NCI-H1092 (cell line): ENCODE measurements around the gene MICAL3.
"Not testable (repeated sequence)": the region's sequence is repeated elsewhere in the genome, so short reads cannot be mapped to it uniquely, and the experiment has no call there.

Experiments
- DNase-seq: peaks from one replicate; lab custom pipeline; 2025; lab: John Stamatoyannopoulos, UW

Gene MICAL3

DNA sequence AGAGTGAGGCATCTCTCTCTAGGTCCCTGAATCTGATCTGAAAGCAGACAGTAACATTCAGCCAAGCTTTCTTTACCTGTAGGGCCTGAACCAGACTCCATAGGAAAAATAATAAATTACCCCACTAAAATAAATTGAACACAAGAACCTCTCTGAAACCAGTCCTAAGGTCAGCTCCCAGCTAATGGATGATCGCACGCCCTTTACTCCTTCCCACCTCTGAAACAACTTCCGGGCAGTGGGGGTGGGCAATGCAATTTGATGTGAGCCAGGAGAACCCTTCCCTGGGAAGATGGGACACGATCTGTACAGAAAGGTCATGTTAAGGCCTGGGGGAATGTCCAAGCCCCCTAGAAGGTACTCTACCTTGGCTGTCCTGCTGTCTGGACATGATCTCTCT is 71.2 kb downstream of the MICAL3 start:
- no peak for DNase-seq

DNA sequence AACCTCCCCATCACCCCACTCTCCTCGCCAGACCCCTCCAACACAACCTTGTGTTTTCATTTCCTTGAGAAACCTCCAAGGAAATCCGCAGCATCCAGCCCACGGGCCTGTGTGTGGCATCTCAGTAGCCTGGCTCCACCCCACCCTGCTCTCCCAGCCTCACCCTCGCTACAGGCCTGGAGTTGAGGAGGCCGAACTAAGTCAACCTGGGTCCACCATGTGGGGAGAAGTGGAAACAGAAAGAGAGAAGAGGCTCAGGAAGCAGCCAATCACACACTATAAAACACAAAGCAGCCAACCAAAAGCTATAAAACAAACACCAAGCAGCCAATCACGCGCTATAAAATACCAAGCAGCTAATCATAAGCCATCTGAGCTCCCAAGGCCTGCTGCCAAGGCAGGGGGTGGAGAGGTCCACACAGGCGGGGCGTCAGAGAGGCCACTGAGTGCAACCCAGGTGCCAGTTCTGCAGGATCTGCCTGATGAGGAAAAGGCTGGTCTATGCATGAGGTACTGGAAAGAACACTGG is 72.0 kb downstream of the MICAL3 start:
- DNase-seq, result no peak

DNA sequence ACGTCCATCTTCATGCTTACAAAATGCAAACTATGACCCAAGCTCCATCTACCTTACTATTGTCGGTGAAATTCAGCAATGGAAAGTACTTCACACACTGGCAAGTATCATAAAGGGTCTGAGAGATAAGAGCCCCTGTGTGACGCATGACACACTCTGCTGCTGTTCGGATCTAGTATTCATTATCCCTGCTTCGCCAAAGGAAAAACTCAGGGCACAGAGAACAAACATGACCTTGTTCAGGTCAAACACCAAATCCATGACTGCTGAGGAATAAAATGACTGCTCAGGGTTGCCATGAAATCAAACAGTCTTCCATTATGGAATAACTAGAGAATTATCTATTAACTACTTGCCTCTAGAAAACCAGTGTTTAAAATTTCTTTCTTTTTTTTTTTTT is 73.0 kb downstream of the MICAL3 start:
- no peak for DNase-seq

GRCh38 chr22:17950651-17951214 is 73.6 kb downstream of the MICAL3 start:
- DNase-seq, result no peak

GRCh38 chr22:17949642-17950473 is 74.5 kb downstream of the MICAL3 start:
- DNase-seq, result no peak

DNA sequence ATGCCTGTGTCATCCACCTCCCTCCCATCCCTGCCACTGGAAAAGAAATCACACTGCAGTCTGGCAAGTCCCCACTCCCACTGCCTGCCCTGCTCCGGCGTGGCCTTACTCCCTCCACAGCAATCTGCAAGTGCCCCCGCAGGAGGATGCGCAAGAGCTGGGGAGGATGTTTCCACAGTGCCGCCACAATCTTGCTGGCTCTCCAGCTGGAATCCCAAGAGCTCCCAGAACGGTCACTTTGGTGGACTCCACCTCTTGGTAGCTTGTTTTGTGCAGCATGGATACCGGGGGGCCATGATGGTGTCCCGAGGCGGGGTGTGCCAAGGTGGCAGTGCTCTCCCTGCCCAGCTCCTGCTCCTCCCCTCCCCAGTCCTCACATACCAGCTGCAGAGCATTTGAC is 76.3 kb downstream of the MICAL3 start:
- no peak for DNase-seq

DNA sequence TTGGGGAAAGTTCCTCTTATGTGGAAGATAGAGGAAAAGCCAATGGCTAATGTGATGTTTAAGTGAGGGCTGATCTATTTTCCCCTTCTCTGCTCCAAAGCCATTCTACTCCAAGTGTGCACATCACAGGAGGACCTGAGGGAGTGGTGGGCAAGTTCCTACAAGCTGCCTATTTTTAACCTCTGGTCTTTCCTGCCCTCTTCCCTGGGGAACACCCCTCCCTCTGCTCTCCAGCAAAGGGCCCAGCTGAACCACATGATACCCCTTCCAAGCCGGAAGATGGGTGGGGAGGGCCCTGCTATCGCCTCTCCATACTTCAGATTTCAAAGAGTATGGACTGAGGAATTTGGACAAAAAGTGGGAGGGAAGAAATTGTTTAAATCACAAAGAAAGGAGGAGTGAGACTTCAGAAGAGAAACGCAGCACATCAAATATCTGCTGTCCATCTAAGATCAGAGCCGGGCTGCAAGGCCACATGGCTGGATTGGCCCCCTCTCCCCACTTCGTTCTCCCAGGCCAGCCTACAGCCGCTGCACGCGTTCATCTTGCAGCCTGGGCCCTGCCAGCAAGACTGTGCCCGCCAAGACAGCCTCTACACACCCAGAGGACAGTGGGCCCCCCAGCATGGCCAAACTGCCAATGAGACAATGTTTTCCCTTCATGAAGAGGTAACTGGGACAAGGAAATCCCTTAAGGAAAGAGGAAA is 77.5 kb downstream of the MICAL3 start:
- DNase-seq, result no peak

DNA sequence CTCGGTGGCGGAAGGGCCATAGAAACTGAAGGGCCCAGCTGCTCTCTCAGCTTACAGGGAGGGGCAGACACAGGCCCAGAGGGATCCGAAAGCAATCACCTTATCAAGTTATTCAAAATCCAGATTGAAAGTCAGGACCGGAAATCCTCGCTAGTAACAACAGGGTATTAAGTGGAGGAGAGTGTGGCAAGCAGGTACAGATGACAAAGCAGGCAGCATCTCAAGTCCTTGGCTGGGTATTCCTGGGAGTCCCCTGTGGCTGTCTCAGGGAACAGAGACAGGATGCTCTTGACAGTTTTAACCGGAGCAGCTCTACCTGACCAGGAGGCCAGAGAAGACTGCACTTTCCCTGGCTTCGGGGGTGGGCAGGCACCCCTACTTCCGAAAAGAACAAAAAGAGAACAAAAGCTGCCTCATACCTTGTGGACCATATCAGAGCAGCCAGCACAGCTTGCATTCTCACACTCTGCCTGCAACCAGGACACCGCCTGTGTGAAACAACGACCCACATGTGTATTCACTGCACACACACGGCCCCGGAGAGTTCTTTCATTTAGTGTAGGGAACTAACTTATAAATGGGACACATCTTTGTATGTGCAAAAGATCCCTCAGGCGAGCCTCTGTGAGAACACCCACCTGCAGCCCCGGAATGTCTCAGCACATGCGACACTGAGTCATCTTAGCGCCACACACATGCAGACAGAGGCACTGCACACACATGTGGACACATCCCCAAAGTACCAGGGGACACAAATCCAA is 78.3 kb downstream of the MICAL3 start:
- no peak for DNase-seq

- no peak for DNase-seq
Measured at GRCh38 chr22:17945156-17945887, 79.0 kb downstream of the MICAL3 start.

DNA sequence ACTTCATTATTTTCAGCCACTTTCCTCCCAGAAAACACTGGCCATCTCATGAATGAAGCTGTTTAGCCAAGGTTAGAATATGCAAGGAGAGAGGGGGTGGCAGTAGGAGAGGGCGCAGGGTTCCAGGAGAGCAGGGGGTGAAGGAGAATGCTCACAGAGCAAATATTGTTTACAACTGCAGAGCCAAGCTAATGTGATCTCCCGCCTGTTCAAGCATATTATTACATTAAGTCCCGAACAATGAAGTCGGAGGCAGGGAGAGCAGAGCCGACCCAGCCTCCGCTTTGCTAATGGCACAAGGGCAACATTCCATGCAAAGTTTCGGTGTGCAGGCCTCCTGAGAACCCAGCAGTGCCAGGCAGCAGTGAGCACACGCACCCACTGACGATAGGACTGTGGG is 80.1 kb downstream of the MICAL3 start:
- no peak for DNase-seq

DNA sequence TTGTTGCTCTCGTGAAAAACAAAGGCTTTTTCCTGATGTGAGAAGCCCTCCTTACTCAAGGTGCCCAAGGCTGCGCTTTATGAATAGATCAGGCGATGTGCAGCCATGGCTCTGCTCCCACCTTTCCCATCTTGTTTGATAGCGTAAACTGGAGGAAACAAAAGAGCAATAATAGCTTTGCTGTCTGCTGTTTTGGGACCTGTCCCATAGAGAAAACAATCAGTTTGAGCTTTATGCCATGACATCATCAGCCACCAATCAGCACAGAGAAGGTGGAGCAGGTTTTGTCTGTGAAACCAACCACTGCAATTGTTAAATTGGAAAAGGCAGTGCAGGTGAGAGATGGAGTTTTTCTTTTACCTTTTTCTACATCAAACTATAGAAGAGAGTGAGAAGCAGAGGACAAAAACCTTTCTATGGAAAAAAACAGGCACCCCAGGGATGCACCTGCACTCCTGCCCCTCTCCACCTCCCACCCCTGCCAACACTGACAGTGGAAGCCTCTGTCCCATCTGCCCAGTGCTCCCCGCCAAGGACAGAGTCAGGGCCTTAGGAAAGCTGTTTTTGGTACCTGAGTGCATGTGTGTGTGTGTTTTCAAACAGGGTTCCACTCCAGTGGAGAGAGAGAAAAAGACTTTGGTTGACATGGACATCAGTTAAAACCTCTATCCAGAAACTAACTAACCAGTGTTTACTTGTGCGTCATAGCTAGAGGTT is 80.7 kb downstream of the MICAL3 start:
- DNase-seq, result no peak

DNA sequence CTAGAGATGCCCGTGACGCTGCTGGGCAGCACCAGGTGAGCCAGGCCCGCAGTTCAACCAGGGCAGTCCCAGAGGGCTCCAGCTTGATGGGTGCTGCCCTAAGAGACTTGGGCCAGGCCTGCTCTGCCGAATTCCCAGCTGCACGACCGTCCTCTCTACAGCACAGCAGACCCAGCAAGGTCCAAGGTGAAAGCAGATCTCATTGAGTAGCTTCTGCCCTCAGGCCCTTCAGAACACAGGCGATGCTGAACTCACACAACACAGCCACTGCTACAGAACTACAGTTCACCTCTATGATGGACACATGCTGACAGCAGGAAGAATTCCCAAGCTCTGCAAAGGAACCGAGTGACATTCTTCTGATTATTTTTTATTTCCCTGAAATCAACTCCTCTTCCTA is 81.6 kb downstream of the MICAL3 start:
- DNase-seq, result no peak

DNA sequence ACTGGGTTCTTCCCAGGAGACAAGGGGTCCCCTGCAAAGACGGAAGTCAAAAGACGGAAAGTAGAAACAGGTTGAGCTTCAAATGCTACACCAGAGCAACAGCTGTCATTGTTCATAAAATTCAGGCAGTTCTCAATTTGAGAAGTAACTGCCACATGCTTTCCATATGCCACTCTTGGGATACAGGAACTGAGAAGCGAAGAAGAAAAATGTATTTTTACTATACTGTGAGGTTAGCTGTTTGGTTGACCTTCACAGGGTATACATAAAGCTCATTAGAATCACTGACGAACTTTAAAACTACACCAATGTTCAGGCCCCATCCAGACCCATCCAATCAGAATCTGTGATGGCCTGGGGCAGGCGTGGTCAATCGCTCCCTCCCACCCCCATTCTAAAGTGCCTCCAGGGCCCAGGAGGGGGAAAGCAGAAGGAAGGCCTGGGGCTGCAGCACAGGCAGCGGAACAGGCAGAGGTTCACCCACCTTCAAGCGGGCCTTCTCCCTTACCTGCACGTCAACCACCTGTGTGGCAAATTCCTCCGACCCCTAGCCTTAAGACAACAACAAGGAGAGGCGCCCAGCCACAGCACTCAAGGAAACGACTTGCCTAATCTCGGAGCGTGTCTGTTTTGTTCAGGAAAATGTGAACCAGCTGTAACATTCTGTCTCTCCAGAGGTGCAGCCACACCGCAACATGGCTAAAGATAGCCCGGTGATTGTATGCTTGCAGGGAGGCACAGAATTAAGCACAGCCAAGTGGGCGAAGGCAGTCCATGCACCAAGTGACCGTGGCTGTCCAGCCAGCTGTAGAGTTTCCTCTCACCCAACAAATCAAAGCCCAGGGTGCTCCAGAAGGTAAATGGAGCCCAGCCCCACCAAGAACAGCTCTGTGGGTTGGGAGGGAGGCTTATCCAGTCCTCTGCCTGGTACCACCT is 82.6 kb downstream of the MICAL3 start:
- DNase-seq, result no peak

GRCh38 chr22:17939579-17939978 is 84.8 kb downstream of the MICAL3 start:
- no peak for DNase-seq

DNA sequence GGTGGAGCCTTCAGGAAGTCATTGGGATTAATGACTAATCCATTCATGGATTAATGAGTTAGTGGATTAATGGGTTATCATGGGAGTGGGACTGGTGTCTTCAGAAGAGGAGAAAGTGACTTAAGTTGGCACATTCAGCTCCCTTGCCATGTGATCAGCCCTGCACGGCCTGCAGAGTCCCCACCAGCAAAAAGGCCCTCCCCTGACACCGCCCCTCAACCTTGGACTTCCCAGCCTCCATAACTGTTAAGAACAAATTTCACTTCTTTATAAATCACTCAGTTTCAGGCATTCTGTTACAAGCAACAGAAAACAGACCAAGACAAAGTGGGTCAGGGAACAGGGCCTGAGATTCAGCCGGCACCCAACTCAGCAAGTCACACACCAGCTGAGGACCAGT is 85.3 kb downstream of the MICAL3 start:
- no peak for DNase-seq

DNA sequence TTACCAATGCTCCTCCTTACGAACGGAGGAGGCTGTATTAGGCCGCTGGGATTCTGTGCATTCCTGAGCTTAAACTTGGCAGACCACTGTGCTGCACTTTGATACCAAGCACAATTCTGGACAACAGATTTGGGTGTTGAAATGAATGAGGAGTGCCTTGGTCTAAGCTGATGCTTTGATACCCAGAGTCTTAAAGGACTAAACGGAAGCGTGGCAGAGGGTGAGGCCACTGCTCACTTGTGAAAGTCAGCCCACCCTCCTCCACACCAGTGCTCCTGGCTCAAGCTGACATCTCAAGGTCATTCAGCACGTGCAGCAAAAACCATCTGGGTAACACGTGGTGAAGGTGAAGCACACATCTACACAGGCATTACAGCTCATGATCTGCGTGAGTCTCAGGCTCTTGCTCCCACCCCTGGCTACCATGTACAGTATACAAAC is 85.9 kb downstream of the MICAL3 start:
- no peak for DNase-seq

GRCh38 chr22:17932457-17932856 is 91.9 kb downstream of the MICAL3 start:
- not testable (repeated sequence) for DNase-seq

- DNase-seq, result no peak
Measured at GRCh38 chr22:17931400-17931825, 92.9 kb downstream of the MICAL3 start.

GRCh38 chr22:17930455-17931313 is 93.7 kb downstream of the MICAL3 start:
- DNase-seq, result no peak
